ENCODE results near the gene U2AF2.

Gene U2AF2

GRCh38 chr19:55676383-55676782 lies 21.5 kb downstream of the U2AF2 start:
- Histone ChIP-seq H3K4me3 (ENCODE audit: low read depth in 1 of 2, low read length in 1 of 2) (peak overlapping the region; percentile 78 to 81), H3K27me3 (no peaks in the 10 kb centered on the region), H3K27ac (no peak overlapping the region), H3K36me3 (peaks cover 52% of the 10 kb centered on the region), H3K4me1 (ENCODE audit: control insufficient read depth in 1 of 2, insufficient read depth in 1 of 2, low read depth in 1 of 2, low read length in 1 of 2) (peaks cover 35% of the 10 kb centered on the region in 2 experiments), H3K9me3 (no peaks in the 10 kb centered on the region)
- TF ChIP-seq, protein P1, sequence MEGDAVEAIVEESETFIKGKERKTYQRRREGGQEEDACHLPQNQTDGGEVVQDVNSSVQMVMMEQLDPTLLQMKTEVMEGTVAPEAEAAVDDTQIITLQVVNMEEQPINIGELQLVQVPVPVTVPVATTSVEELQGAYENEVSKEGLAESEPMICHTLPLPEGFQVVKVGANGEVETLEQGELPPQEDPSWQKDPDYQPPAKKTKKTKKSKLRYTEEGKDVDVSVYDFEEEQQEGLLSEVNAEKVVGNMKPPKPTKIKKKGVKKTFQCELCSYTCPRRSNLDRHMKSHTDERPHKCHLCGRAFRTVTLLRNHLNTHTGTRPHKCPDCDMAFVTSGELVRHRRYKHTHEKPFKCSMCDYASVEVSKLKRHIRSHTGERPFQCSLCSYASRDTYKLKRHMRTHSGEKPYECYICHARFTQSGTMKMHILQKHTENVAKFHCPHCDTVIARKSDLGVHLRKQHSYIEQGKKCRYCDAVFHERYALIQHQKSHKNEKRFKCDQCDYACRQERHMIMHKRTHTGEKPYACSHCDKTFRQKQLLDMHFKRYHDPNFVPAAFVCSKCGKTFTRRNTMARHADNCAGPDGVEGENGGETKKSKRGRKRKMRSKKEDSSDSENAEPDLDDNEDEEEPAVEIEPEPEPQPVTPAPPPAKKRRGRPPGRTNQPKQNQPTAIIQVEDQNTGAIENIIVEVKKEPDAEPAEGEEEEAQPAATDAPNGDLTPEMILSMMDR (IDR thresholded peaks at IDR 0.05), result no peak

DNA sequence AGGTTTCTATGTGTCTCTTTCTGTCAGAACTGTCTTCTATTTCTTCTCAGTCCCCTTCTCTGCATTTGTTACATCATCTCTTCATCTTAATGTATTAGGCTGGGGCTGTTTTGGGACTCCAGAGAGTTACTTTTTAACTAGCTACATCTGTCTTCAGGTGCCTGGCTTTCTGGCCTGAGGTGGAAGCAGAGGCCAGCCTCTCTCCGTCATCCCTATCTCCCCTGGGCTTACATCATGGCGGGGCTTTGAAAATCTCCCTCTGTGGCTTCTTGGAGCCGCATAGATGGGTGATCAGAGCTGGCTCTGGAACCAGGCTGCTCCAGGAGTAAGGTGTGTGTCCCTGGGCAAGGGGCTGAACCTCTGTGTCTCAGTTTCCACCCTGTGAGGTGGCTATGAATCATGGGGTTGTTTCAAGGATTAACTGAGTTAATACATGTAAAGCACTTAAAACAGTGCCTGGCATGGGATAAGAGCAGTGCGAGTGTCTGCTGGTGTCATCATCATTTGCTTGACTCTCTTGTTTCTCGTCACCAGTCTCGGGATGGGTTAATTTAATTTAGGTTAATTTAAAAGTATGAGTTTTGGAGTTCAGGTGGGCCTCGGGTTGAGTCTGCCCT lies 22.2 kb downstream of the U2AF2 start:
- Histone ChIP-seq H3K4me3 (ENCODE audit: low read depth in 1 of 2, low read length in 1 of 2) (peak overlapping the region in 1 of 2 experiments; percentile 7), H3K4me1 (ENCODE audit: control insufficient read depth in 1 of 2, insufficient read depth in 1 of 2, low read depth in 1 of 2, low read length in 1 of 2) (peaks cover 35% of the 10 kb centered on the region in 2 experiments), H3K27me3 (no peaks in the 10 kb centered on the region), H3K36me3 (peaks cover 51% of the 10 kb centered on the region), H3K27ac (no peak overlapping the region), H3K9me3 (no peaks in the 10 kb centered on the region)
- TF ChIP-seq, protein P1 (IDR thresholded peaks at IDR 0.05), result no peak

- TF ChIP-seq, protein P1 (IDR thresholded peaks at IDR 0.05), result no peak
- peaks cover 35% of the 10 kb centered on the region in 2 experiments for H3K4me1 ChIP-seq (ENCODE audit: control insufficient read depth in 1 of 2, insufficient read depth in 1 of 2, low read depth in 1 of 2, low read length in 1 of 2)
- H3K9me3 ChIP-seq, result no peaks in the 10 kb centered on the region
- H3K27ac ChIP-seq, result peak overlapping the region; percentile 46
- H3K27me3 ChIP-seq, result no peaks in the 10 kb centered on the region
- no peak overlapping the region for H3K4me3 ChIP-seq (ENCODE audit: low read depth in 1 of 2, low read length in 1 of 2)
- peaks cover 57% of the 10 kb centered on the region for H3K36me3 ChIP-seq
Measured at GRCh38 chr19:55677572-55678028, 22.8 kb downstream of the U2AF2 start.

DNA sequence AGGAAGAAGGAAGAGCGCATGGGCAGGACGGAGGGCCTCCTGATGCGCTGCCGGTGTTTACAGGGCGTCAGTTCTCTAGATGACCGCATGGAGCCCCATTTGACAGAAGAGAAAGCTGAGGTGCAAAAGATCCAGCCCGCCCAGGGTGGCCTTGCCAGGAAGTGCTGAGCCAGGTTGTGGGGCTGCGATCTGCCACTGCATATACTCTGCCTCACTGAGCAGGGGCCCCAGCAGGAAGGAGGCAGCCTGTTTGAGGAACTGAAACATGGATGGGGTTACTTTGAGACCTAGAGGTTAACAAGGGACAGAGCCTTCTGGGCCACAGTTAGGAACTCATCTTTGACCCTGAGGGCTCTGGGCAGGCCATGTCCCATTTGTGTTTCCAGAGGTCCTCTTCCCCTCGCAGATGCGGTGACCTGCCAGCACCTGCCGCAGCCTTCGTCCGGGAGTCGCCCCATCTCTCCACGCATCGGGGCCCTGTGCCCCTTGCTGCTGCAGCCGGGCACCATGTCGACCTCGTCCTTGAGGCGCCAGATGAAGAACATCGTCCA lies 23.4 kb downstream of the U2AF2 start:
- Histone ChIP-seq H3K27ac (peak overlapping the region; percentile 46), H3K4me3 (ENCODE audit: low read depth in 1 of 2, low read length in 1 of 2) (no peak overlapping the region), H3K4me1 (ENCODE audit: control insufficient read depth in 1 of 2, insufficient read depth in 1 of 2, low read depth in 1 of 2, low read length in 1 of 2) (peaks cover 35% of the 10 kb centered on the region in 2 experiments), H3K27me3 (no peaks in the 10 kb centered on the region), H3K36me3 (peaks cover 63% of the 10 kb centered on the region), H3K9me3 (no peaks in the 10 kb centered on the region)
- TF ChIP-seq, protein P1 (IDR thresholded peaks at IDR 0.05), result no peak

DNA sequence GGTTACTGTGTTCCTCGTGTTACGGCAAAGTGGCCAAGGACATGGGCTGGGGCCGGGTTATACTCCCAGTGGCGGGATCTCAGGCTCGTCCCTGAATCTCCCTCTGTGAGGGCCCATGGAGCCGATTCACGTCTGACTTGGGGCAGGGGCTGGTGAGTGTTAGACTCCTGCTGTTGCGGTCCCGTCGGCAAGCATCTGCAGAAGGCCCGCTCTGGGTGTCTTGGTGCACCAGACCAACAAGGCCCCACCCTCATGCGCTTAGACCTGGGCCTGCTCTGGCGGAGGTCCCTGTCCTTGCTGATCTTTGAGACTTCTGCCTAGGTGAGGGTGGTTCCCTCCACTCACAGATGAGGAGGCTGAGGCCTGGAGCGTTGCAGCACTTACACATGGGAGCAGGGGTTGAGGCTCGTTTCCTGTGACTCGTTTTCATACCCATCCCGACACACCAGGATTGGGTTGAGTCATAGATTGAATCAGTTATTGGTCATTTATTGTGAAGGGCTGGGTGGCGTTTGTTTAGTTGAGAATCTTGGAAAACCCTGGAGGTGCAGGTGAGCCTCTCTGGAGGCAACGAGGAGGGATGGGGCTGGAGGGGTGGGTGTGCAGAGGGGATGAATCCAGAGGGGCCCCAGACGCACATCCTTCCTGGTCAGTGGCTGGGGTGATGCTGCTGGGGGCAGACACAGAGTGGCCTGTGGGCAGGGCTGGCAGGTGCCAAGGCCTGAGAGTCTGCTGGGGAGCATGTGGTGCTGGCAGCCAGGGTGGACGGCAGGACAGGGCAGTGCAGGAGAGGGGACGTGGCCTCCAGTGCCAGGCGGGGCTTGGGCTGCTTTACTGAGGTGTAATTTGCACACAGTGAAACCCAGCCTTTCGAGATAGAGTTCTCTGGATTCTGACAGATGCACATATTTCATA lies 24.8 kb downstream of the U2AF2 start:
- Histone ChIP-seq H3K27ac (no peak overlapping the region), H3K27me3 (no peaks in the 10 kb centered on the region), H3K9me3 (no peaks in the 10 kb centered on the region), H3K36me3 (peaks cover 68% of the 10 kb centered on the region), H3K4me1 (ENCODE audit: control insufficient read depth in 1 of 2, insufficient read depth in 1 of 2, low read depth in 1 of 2, low read length in 1 of 2) (peaks cover 30 to 31% of the 10 kb centered on the region in 2 experiments), H3K4me3 (ENCODE audit: low read depth in 1 of 2, low read length in 1 of 2) (no peak overlapping the region)
- TF ChIP-seq, protein P1 (IDR thresholded peaks at IDR 0.05), result no peak

Data from neutrophil (primary cell).